Fibroblast of mammary gland (primary cell): ENCODE results near the gene CSNK2B.

ENCODE experiments used
- DNase-seq: peaks from one replicate; pipeline ENCODE4 v3.0.0-alpha.2; 2010; ENCODE audit warnings: low read depth
- H3K4me3 ChIP-seq: 2 replicates; pipeline ENCODE4 v1.5.1; 2011; ENCODE audit warnings: low read depth, mild to moderate bottlenecking, low read length, moderate library complexity; ENCODE audit not compliant: control insufficient read depth
- CTCF ChIP-seq: conservative IDR thresholded peaks from 2 replicates; pipeline ENCODE4 v1.5.1; 2011; ENCODE audit warnings: low read depth, low read length, inconsistent platforms; ENCODE audit not compliant: control insufficient read depth, insufficient read depth

The CSNK2B gene

GRCh38 chr6:31719001-31719400 lies 53.1 kb downstream of the CSNK2B start:
- H3K4me3 ChIP-seq = no peak overlapping the region
- no peak for DNase-seq
- TF ChIP-seq CTCF = no peak
